Activated CD4-positive, alpha-beta T cell treated with anti-CD3 and anti-CD28 coated beads for 48 hours (primary cell): ENCODE measurements around the gene SDC3.

Experiments
- DNase-seq: peaks from one replicate; pipeline ENCODE4 v3.0.0-alpha.2; 2020

Gene SDC3

DNA sequence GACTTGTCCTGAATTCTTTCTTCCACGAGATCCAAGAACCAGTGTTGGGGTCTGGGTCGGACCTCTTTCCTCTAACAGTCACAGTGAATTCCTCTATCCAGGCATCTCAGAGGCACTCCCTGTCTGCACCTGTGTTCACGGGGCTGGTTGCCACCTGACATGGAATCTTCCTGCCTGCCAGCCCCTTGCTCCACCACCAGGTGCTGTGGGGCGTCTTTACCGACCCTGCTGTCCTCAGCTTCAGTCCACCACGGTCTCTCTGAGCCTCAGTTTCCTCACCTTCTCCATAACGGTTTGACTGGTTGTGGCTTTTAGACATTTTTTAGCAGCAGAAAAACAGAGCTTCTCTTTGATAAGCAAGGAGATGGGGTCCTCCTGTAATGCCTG is 62.7 kb downstream of the SDC3 start:
- no peak for DNase-seq

DNA sequence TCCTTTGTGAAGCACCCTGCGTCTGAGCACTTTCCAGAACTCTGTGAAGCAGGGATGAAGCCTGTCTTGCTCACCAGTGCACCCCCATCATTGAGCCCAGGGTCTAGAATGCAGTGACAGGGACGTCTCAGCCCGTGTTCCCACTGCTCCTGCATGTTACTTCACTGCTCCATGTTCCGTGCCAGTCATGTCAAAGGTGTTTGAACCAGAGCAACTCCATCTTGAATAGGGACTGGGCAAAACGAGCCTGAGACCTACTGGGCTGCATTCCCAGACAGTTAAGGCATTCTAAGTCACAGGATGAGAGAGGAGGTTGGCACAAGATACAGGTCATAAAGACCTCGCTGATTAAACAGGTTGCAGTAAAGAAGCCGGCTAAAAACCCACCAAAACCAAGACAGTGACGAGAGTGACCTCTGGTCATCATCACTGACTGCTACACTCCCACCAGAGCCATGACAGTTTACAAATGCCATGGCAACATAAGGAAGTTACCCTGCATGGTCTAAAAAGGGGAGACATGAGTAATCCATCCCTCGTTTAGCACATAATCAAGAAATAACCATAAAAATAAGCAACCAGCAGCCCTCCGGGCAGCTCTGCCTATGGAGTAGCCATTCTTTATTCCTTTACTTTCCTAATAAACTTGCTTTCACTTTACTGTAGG is 63.2 kb downstream of the SDC3 start:
- no peak for DNase-seq

DNA sequence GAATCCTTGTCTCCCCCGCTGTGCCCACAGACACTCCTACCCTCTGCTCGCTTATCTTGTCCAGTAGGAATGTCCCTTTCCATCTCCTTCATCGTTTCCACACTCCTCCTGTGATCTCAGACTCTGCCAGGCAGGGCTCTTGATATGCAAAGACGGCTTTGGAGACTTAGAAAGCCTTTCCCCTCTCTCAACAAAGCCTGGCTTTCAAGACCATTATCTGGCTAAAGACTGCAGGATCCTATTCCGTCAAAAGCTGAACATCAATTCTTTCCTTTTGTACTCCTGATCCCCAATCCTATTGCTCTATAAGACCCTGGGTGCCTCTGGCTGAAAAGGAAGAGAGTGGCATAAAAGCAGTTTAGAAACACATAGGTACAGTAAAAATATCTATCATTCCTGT is 63.9 kb downstream of the SDC3 start:
- no peak for DNase-seq

DNA sequence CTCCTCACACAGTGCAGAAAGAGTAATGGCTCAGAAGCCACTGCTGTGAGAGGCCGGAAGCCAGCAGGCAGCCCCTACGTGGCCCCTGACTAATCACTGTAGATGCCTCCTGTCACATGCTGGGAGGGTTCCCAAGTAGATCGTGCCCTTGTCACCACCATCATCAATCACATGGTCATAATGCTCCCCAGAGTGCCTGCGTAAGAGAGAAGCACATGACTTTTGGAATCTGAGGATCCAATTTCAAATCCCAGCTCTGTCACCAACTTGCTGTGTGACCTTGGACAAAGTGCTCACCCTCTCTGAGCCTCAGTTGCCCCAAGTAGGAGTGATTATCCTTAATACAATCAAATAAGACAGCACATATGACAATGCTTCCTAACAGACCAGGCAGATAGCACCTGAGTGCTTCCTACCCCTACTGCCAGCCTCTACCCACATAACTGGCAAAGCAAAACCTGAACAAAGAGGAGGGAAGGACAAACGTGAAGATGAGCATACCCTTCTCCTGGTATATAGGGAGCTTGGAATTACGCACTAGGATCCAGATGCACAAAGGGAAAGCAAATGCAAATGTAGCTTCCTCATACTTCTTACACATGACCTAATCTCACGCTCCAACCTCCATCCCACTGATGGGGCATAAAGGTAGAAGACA is 65.7 kb downstream of the SDC3 start:
- DNase-seq = no peak

DNA sequence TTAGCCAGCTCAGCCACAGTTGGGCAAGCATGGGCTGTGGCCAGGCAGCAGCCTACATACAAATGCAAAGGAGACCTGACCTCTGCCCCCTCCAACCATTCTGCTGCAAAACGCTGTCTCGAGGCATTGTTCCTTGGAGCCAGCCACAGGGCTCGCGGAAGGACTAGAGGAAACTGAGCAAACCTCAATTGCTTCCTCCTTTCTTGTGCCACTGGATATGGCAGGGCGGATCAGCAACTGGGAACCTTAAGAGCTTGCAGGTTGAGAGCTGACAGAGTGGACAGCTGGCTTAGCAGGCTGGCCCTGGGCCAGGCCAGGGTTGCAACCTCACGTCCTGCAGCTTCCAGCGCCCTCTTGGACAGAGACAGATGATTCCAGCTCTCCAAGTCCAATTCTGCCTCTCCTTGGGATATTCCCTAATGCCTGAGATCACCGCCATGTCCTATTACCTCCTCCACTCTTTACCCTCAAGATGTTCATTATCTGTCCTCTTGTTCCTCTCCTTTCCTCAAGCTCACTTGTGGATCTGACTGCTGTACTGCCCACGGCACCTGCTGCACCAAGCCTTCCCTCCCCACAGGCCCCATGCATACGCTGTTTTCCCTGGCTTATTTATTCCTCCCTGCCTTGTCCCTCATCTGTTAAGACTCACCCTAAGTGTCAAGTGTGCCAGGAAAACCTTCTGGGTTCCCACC is 67.5 kb downstream of the SDC3 start:
- DNase-seq = no peak

DNA sequence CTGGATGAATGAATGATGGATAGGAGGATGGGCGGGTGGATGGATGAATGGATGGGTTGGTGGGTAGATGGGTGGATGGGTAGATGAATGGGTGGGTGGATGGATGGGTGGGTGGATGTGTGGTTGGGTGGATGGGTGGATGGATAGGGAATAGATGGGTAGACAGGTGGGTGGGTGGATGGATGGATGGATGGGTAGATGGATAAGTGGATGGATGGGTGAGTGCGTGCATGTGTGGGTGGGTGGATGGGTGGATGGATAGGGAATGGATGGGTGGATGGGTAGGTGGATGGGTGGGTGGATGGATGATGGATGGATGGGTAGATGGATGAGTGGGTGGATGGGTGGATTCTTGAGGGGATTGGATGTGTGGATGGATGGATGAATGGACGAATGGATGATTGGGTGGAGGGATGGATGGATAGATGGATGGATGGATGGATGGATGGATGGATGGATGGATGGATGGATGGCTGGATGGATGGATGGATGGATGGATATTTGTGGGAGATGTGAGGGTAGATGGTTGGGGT is 68.7 kb downstream of the SDC3 start:
- DNase-seq = no peak

DNA sequence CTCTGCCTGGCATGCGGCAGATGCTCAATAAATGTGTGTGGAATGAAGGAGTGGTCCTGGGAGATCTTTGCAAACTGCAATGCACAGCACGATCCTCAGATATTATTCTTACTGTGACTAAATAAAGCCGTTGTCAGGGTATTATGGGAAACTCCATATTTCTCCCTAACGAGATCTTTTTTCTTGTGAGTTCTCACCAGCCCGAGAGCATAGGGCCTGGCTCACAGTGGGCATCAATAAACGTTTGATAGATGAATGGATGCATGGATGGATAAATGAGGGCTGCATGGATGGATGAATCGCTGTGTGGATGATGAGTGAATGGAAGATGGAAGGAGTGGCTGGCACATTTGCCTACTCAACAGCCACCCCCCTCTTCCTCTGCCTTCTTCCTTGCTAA is 69.6 kb downstream of the SDC3 start:
- no peak for DNase-seq

DNA sequence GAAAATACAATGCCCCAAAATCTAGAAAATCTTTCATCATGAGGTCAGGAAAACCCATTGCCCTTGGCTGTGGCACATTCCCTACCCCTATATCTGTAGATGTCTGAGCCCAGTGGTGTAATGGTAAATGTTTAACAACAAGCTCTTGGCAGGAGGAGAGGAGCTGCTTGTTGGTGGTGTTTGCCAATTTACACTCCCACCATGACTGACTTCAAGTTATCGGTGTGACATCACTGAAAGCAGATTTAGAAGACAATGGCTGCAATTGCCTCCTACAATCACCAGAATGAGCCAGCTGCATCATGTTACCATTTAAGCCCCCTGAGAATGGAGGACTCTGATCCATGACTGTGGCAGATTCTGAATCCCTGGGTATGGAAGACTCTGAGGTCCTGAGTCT is 70.9 kb downstream of the SDC3 start:
- DNase-seq = no peak

DNA sequence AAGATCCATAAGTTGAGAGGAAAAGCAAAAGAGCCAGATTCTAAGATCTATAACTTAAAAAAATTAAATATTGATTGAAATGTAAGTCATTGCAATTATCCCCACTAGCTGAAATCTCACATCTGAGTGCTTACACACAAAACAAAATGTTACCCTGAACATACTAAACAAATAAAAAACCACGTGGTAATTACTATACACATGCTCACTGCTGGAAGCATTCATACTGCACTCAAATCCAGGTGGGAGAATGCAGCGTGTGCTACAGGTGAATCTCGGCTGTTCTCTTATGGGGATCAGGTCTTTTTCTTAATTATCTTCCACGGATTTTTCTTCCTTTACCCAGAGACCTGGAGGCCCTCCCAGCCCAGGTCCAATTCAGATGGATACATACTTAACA is 74.3 kb downstream of the SDC3 start:
- DNase-seq = no peak

DNA sequence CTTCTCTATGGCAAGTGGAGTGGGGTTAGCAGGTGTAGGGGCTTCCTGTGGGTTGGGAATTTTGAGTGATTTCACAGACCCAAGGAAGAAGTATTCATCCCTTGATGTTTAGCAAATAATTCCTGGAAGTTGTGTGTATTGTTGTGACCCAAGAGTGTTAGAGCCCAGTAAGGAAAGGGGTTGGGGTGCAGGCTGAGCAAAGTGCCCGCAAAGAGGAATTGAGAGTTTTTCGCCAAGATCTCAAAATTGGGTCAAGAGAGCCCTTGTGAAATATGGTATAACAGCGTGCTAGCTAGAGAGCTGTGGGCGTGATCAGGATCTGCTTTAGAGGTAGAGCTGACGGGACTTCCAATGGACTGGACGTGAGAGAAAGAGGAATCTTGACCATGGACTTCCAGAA is 78.0 kb downstream of the SDC3 start:
- DNase-seq = no peak

DNA sequence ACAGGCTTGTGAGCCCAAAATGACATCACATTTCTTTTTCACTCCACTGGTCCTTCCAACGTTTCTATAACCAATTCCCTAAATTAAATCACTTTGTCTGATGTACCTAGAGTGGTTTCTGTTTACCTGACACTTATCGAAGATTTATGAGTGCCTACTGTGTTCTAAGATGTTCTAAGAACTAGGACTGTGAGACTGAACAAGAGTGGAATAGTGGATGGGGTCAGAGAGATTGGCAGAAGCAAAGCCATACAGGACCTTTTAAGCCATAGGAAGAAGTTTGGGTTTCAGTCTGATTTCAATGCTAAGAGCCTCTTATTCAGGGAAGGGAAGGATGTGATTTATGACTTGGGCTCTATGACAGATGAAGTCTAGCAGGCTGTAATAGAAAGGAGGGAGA is 78.7 kb downstream of the SDC3 start:
- no peak for DNase-seq

DNA sequence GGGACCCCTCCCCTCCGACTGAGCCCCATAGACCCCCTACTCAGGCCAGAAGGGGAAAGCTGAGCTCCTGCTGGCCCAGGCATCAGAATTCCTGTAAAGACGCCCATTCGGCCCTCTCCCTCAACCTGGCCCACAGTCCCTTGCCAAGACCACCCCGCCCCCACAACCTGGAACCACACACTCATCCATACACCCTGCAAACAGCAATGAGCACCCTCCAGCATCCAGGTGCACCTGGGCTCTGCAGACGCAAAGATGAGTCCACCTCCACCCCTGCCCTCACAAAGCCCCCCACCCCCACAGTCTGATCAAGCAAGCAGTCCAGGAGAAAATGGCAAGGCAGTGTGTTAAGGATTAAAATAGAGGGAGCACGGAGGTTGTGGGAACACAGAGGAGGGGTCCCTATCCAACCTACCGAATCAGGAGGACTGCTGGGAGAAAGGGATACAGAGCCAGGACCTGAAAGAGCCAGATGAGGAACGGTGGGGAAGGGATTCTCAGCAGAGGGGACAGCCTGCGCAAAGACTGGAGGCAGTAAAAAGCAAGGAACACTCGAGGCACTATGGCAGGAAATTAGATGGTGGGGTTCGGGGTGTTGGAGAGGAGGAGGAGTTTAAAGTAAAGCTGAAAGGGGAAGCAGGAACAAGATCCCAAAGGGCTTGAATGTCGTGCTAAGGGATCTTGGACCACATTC is 83.7 kb downstream of the SDC3 start:
- DNase-seq = no peak

DNA sequence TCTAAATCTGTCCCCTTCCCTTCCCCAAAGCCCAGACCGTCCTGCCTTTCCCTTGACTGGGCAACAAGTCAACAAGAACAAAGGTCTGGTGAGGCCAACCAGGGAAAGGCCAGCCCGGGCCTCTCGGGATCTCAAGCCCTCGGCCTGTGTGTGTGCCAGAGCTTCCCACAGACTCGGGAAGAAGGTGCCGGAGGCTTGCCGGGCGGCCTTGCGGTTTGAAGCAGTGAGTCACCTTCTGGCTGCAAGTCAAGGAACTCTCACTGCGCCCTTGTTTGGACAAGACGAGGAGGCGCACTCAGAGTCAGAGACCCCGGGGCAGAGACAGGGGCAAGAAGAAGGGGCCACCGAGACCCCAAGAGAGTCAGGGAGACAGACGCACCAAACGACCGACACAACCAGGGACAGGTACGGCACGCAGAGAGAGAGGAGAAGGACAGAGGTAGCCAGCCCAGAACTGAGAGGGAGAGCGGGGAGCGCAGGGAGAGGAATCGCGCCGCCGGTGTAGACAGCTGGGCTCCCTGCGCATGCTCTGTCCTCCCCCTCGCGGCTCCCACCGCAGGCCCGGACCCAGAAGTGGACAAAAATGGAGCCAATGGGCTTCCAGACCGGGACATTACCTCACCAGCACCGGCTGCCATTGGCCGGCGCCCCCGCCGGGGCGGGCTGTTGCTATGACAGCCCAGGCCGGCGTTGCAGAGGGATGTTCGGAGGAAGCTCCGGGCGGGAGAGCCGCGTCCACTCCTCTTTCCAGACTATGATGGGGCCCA is 84.4 kb downstream of the SDC3 start:
- peak; percentile 72 for DNase-seq

DNA sequence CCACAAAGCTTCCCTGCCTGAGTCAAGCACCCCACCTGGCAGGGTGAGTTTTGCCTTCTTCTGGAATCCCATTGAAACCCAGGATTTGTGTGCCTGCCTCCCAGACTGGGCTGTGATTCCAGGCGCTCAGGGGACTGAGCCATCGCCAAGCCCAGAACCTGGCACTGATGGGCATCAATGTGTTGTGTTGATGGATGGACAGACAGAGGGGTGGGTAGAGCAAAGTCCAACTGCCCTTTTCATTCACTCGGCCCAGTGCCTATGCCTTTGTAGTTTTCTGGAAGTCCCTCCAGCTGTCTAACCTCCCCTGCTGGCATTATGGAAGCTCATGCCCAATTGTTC is 85.0 kb downstream of the SDC3 start:
- no peak for DNase-seq

DNA sequence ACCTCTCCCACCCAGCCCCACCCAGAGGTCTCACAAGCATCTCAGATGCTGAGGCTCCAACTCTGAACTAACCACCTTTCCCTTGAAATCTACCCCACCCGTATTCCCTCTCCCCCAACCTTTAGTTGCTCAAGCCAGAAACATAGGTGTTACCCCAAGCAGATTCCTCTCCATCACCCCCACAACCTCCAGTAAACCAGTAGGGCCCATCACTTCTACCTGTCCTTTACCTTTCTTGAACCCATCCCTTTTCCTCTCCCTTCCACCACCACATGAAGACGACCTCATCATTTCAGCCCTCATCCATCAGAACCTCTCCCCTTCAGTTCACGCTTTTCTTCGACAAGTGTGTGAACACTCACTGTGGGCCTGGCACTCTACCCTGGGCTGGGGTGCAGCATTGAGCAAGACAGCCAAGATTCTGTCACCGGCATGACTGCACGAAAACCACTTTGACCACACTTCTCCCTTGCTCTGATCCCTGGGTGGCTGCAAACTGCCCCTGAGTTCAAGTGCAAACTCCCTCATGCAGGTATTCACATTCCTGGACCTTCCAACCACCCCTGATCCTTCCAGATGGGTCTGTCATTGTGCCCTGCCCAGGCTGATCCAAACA is 85.5 kb downstream of the SDC3 start:
- DNase-seq = peak; percentile 27

DNA sequence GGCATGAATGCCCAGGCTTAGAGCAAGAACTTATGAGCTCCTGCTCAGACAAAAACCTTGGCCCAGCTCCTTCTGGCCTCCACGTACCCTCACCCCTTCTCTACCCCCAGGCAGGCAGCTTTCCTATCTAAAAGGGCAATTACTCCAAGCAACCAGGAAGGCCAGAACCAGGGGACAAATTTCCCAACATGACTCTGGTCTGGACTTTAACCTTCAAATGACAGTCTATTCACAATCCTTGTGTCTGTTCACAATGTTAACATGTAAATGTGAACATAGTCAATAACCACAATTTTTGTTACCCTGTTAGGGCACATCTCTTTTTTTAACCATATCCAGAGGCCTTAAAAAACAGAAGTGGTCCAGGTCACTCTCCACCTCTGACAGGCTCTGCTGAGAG is 86.6 kb downstream of the SDC3 start:
- no peak for DNase-seq

DNA sequence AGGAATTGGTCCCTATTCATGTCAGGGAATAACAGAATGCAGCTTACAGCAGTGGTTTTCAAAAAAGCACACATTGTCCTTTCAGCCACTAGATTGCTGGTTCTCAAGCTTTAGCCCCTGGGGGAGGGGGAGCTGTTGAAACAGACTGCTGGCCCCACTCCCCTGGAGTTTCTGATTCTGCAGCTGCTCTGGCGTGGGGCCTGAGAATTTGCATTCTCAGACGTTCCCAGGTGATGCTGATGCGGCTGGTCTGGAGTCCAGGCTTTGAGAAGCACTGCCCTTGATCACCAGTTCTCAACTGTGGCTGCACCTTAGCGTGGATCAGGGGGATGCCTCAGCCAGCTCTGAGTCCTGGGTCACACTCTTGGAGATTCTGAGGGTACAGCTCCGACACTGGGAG is 88.3 kb downstream of the SDC3 start:
- DNase-seq = no peak
